AG04449 (cell line): ENCODE data around the gene VPS13D.

ENCODE experiments used
- CTCF ChIA-PET: fragments of 350-600 bp; formaldehyde crosslinking; extraction: SDS; loops from one replicate; lab custom pipeline; 2021; ENCODE audit warnings: antibody characterized with exemption; lab: Yijun Ruan, JAX
- POLR2A ChIA-PET: fragments of 400-600, 350-600 bp; formaldehyde crosslinking; extraction: SDS; loops from one replicate; lab custom pipeline; 2020; ENCODE audit warnings: antibody characterized with exemption, inconsistent platforms; lab: Yijun Ruan, JAX
- DNase-seq: peaks from one replicate; pipeline ENCODE4 v3.0.0-alpha.2; 2010; ENCODE audit warnings: low read depth, low spot score
- H3K4me3 ChIP-seq: 2 replicates; pipeline ENCODE4 v1.5.1; 2011; ENCODE audit warnings: low read depth, mild to moderate bottlenecking, control low read depth, low read length
- CTCF ChIP-seq: IDR thresholded peaks from one replicate; pipeline ENCODE4 v1.5.1; 2011; ENCODE audit warnings: mild to moderate bottlenecking, moderate library complexity, low read length, control low read depth, inconsistent platforms; ENCODE audit not compliant: insufficient read depth; ENCODE audit errors: missing control alignments

VPS13D gene

GRCh38 chr1:12356004-12356890 is 126.4 kb downstream of the VPS13D start:
- TF ChIP-seq CTCF, result no peak
- ChIA-PET CTCF (interaction anchor here (1.0 to 1.3 kb wide), 6 partner anchors 9 to 304 kb away, joined by 3 to 9 read pairs (median 3); no protein-coding TSS in a partner anchor), POLR2A (no interaction called here)
- DNase-seq, result peak; percentile 33
- H3K4me3 ChIP-seq, result no peak overlapping the region

- no peak overlapping the region for H3K4me3 ChIP-seq
- no peak for TF ChIP-seq CTCF
- ChIA-PET POLR2A (no interaction called here), CTCF (no interaction called here)
- no peak for DNase-seq
Measured at GRCh38 chr1:12358499-12358898, 128.7 kb downstream of the VPS13D start.

- no peak for TF ChIP-seq CTCF
- no peak for DNase-seq
- H3K4me3 ChIP-seq, result no peak overlapping the region
- POLR2A ChIA-PET, result no interaction called here
- CTCF ChIA-PET, result interaction anchor here (1.1 to 1.6 kb wide), 2 partner anchors 260 to 299 kb away, joined by 3 to 4 read pairs; no protein-coding TSS in a partner anchor
Measured at GRCh38 chr1:12359359-12360133, 129.7 kb downstream of the VPS13D start.

- ChIA-PET POLR2A (interaction anchor here (0.7 kb wide), 1 partner anchor 245 kb away, joined by 3 read pairs; no protein-coding TSS in a partner anchor), CTCF (no interaction called here)
- no peak for DNase-seq
- TF ChIP-seq CTCF, result no peak
- no peak overlapping the region for H3K4me3 ChIP-seq
Measured at GRCh38 chr1:12368646-12369045, 138.8 kb downstream of the VPS13D start.

GRCh38 chr1:12369258-12369657 is 139.4 kb downstream of the VPS13D start:
- CTCF ChIA-PET, result no interaction called here
- TF ChIP-seq CTCF, result no peak

More at GRCh38 chr1:12369258-12369657, 139.4 kb downstream of the VPS13D start:
- POLR2A ChIA-PET, result interaction anchor here (0.7 kb wide), 1 partner anchor 244 kb away, joined by 3 read pairs; no protein-coding TSS in a partner anchor
- DNase-seq, result no peak
- H3K4me3 ChIP-seq, result no peak overlapping the region
